ENCODE measurements around the gene MTMR1. TPM values are rescaled to one million over a fixed set of nuclear protein-coding genes. Genes with fewer than 3 reads are reported as not detected.

The MTMR1 gene
- 10 to 100 TPM; 11.9 to 20.4 (median 18.1) TPM for total RNA-seq
- polyA plus RNA-seq: 10 to 100 TPM in 1 of 2 donors, 1 to 10 TPM in 1; 7.9 to 22.7 TPM
- long read RNA-seq, donor 1, partial matches to known transcripts: 1 of 8 reads
- long read RNA-seq, donor 1, other reads (novel, unspliced or antisense): 7 of 8 reads
- long read RNA-seq, donor 2, partial matches to known transcripts: 0 of 1 reads
- long read RNA-seq, donor 2, other reads (novel, unspliced or antisense): 0 of 1 reads
- long read RNA-seq, donor 3, full-length matches to known transcripts: 9 of 35 reads
- long read RNA-seq, donor 3, partial matches to known transcripts: 15 of 35 reads
- long read RNA-seq, donor 3, other reads (novel, unspliced or antisense): 11 of 35 reads

DNA sequence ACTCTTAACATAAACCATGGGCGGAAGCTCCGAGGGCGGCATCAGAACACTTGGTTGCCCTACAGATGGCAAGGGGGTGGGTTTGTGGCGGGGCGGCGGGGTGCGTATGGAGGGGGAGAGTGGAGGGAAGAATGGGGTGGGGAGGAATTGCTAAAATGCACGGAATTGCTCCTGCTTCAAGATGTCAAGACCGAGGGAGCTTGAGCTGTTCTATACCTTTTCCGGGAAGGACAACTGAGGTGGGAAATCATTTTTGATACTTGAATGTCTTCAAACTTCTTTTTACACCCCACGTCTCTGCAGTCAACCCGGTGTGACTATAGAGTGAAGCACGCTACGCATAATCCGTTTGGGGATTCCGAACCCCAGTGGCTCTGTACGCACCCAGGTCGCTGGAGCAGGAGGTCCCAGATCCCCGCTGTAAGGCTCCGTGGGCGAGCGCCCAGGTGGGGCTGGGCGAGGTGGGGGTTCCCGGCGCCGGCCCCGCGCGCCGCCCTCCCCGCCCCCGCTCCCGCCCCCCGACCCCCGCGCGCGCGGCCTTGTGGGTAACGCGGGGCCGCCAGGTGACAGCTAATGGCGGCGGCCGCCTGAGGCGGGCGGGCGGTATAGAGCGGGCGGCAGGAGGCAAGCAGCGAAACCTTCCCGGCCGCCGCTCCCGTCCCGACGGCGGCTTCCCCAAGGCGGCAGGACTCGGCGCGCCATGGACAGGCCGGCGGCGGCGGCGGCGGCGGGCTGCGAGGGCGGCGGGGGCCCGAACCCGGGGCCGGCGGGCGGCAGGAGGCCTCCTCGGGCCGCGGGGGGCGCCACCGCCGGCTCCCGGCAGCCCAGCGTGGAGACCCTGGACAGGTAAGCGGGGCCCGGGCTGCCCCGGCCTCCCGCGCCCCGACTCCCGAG, at the start of gene MTMR1:
Gene MTMR1, plus strand, starts transcription at position 566 of the 894 bp plus-strand sequence. Its CDS starts 135 bp downstream, at position 701.
- Histone ChIP-seq H3K4me1 (ENCODE audit: insufficient read depth) (no peaks in the 10 kb centered on the region), H3K9me3 (no peaks in the 10 kb centered on the region), H3K4me3 (peak within 1 kb of the TSS; percentile 58), H3K36me3 (no peaks in the 10 kb centered on the region), H3K27me3 (no peaks in the 10 kb centered on the region), H3K27ac (peak within 1 kb of the TSS; percentile 73 to 85)
- 26 to 43% (median 35%) methylated on average over 69 to 90 of the region's 92 CpGs for WGBS, 3 donors
- TF ChIP-seq POLR2A (IDR thresholded peaks at IDR 0.05): no peak
- TF ChIP-seq EP300 (IDR thresholded peaks at IDR 0.05): no peak
- TF ChIP-seq, protein P1, sequence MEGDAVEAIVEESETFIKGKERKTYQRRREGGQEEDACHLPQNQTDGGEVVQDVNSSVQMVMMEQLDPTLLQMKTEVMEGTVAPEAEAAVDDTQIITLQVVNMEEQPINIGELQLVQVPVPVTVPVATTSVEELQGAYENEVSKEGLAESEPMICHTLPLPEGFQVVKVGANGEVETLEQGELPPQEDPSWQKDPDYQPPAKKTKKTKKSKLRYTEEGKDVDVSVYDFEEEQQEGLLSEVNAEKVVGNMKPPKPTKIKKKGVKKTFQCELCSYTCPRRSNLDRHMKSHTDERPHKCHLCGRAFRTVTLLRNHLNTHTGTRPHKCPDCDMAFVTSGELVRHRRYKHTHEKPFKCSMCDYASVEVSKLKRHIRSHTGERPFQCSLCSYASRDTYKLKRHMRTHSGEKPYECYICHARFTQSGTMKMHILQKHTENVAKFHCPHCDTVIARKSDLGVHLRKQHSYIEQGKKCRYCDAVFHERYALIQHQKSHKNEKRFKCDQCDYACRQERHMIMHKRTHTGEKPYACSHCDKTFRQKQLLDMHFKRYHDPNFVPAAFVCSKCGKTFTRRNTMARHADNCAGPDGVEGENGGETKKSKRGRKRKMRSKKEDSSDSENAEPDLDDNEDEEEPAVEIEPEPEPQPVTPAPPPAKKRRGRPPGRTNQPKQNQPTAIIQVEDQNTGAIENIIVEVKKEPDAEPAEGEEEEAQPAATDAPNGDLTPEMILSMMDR (IDR thresholded peaks at IDR 0.05): no peak
- DNase-seq: peak; percentile 35 to 64 (median 54)
- intact Hi-C loops (cut with DNase I): no loop called here

DNA sequence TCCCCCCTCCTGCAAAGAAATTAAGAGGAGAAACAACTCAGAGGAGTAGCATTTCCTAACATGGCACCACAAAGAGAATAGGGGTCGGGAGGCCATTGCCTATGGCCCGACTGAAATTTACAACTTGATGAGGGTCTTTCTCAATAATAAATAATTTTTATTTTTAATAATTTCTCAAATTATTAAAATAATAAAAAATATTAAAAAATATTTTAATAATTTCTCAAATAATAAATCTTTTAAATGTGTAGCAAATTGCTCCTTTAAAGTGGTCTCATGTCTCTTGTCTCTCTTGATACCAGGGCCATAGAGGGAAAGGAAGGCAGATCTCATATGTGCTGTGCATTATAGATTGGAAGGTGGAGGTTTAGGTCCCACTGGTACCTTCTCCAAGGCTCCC, 49.2 kb upstream of the MTMR1 start:
- intact Hi-C loops (cut with DNase I): no loop called here
- Histone ChIP-seq H3K9me3 (no peaks in the 10 kb centered on the region), H3K4me1 (ENCODE audit: insufficient read depth) (no peaks in the 10 kb centered on the region), H3K27ac (no peak overlapping the region), H3K36me3 (no peaks in the 10 kb centered on the region), H3K27me3 (no peaks in the 10 kb centered on the region), H3K4me3 (no peak overlapping the region)
- TF ChIP-seq EP300 (IDR thresholded peaks at IDR 0.05): no peak
- TF ChIP-seq, protein P1 (IDR thresholded peaks at IDR 0.05): no peak
- TF ChIP-seq POLR2A (IDR thresholded peaks at IDR 0.05): no peak
- 81 to 84% (median 81%) methylated on average over 2 of the region's 2 CpGs for WGBS, 3 donors
- DNase-seq: no peak

- no peaks in the 10 kb centered on the region for H3K4me1 ChIP-seq (ENCODE audit: insufficient read depth)
- no peaks in the 10 kb centered on the region for H3K36me3 ChIP-seq
- whole genome bisulfite sequencing, 3 donors: 75 to 77% (median 76%) methylated on average over 4 of the region's 4 CpGs
- H3K9me3 ChIP-seq: no peaks in the 10 kb centered on the region
- H3K27ac ChIP-seq: no peak overlapping the region
- DNase-seq: no peak
- H3K4me3 ChIP-seq: no peak overlapping the region
- intact Hi-C loops (cut with DNase I): no loop called here
- TF ChIP-seq, protein P1 (IDR thresholded peaks at IDR 0.05): no peak
- TF ChIP-seq EP300 (IDR thresholded peaks at IDR 0.05) (no peak), POLR2A (IDR thresholded peaks at IDR 0.05) (no peak)
- no peaks in the 10 kb centered on the region for H3K27me3 ChIP-seq
Measured at GRCh38 chrX:150644422-150644821, 48.8 kb upstream of the MTMR1 start.

GRCh38 chrX:150647331-150647730, 45.9 kb upstream of the MTMR1 start:
- Histone ChIP-seq H3K9me3 (no peaks in the 10 kb centered on the region), H3K27me3 (no peaks in the 10 kb centered on the region), H3K4me1 (ENCODE audit: insufficient read depth) (no peaks in the 10 kb centered on the region), H3K36me3 (no peaks in the 10 kb centered on the region), H3K27ac (no peak overlapping the region), H3K4me3 (no peak overlapping the region)
- DNase-seq: no peak
- TF ChIP-seq POLR2A (IDR thresholded peaks at IDR 0.05) (no peak), EP300 (IDR thresholded peaks at IDR 0.05) (no peak)
- TF ChIP-seq, protein P1 (IDR thresholded peaks at IDR 0.05): no peak
- intact Hi-C loops (cut with DNase I): no loop called here
- WGBS, 3 donors: 72 to 79% (median 73%) methylated on average over 5 of the region's 5 CpGs

Measured in ovary (tissue), 10 donors.